ENCODE results near the gene SHANK2.
"Not testable (repeated sequence)": the region's sequence is repeated elsewhere in the genome, so short reads cannot be mapped to it uniquely, and the experiment has no call there.

SHANK2 gene

DNA sequence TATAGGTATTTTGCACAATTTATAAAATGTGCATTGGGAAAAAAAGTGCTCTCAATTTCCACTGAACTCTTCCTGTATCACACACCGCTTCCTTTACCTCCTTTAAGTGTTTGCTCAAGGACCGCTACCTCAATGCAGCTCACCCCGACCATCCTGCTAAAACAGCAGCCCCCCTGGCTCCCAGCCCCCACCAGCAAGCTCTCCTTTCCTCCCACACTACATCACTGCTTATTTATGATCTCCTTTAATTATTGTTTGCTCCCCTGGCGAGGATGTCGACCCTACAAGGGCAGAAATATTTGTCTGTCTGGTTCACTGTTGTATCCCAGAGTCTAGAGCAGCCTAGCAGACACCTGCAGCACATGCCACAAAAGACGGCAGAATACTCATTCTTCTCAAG, 10.0 kb downstream of the SHANK2 start:
- DNase-seq, result no peak

- DNase-seq, result no peak
Observed at GRCh38 chr11:71241721-71242259, 10.6 kb downstream of the SHANK2 start.

DNA sequence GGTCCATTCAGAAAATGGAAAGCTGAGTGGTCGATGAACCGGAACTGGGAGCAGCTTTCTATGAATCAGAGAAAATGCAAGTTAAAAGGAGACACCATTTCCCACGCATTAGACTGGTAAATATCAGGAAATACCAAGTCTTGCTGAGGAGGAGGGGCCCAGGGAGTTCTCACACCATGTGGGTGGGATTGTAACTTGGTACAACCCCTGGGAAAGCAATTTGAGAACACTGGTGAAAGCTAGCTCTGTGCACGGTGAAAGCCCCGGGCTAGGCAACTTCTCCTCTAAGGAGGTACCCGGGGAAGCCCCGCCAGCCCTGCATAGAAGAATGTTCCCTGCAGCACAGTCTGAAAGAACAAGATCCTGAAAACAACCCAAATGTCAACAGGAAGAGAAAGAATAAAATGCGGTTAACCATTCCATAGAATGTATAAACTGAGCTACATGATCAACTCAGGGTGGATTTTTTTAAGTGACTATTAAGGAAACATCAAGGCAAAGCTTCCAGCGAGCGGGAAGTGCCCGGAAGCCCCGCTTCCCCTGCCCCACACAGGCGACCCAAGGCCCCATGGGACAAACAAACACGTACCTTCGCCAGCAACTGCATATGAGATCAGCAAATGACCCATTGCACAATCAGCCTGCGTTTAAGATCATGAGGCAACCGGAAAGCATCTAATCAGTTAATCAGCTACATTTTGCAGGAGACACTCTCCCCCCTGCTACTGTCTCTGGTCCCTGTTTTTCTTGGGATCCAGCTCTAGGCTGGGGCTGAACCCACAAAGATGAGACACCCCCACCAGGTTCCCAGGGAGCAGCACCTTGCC, 11.3 kb downstream of the SHANK2 start:
- no peak for DNase-seq

GRCh38 chr11:71240061-71240690, 12.2 kb downstream of the SHANK2 start:
- no peak for DNase-seq

DNA sequence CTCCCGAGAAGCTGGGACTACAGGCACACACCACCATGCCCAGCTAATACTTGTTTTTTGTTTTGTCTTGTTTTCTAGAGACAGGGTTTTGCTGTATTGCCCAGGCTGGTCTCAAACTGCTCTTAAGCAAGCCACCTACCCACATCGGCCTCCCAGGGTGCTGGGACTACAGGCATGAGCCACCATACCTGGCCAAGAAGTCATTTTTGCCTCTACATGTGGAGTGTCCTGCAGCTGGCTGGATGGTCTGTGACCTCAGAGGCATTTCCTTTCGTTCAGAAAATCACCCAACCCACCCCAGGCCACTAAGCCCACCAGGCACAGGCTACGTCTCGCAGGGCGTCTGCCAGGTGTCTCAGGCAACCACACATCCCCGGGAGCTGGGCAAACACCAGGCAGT, 12.8 kb downstream of the SHANK2 start:
- DNase-seq, result no peak

GRCh38 chr11:71238941-71239340, 13.4 kb downstream of the SHANK2 start:
- DNase-seq, result no peak

GRCh38 chr11:71238285-71238875, 14.0 kb downstream of the SHANK2 start:
- DNase-seq, result no peak

DNA sequence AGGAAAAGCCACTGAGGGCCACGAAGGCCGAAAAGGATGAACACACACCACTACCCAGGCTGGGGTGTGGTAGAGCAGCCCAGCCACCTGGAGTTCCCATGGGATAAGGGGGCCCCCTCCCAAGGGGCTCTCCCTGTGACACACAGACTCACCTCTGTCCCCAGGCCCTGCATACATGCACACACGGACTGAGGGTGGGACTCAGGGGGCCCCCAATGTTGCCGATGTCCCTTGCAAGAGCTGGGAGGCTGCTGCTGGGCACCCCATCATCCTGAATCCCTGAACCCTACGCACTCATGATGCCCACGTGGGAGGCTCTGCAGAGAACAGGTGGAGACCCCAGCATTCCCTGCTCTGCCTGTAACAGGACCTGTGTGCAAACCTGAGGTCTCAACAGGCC, 14.5 kb downstream of the SHANK2 start:
- DNase-seq, result no peak

- DNase-seq, result no peak
Observed at GRCh38 chr11:71236836-71237475, 15.4 kb downstream of the SHANK2 start.

DNA sequence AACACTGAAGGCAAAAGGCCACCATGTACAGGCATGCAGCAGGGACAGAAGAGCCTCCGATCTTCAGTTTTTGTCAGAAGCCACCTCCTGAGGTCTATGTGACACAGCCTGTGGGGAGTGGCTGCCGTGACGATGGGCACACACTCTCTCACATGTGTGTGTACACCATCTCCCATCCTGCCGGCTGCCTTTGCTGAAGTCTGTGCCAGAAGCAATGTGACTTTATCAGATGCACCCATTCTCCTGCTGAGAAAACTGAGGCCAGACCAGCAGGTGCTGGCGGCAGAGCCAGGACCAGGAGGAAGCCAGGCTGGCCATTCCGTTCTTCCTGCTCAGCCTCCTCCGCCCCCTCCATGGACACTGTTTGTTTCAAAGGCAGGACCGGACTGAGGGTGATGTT, 16.7 kb downstream of the SHANK2 start:
- DNase-seq, result no peak

GRCh38 chr11:71233896-71234852, 18.2 kb downstream of the SHANK2 start:
- DNase-seq, result not testable (repeated sequence)

GRCh38 chr11:71232364-71232763, 20.0 kb downstream of the SHANK2 start:
- no peak for DNase-seq

DNA sequence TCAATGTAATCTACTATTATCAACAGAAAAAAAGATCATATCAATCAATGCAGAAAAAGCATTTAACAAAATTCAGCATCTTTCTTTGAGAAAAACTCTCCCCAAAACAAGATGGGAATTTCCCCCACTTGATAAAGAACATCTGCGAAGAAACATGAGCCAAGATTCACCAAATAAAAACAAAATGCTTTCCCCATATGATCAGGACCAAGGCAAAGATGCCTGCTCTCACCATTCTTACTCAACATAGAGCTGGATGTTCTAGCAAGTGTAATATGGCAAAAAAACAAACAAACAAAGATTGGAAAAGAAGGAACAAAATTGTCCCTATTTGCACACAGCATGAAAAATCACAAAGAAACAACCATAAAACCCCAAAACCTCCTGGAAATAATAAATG, 23.4 kb downstream of the SHANK2 start:
- no peak for DNase-seq

DNA sequence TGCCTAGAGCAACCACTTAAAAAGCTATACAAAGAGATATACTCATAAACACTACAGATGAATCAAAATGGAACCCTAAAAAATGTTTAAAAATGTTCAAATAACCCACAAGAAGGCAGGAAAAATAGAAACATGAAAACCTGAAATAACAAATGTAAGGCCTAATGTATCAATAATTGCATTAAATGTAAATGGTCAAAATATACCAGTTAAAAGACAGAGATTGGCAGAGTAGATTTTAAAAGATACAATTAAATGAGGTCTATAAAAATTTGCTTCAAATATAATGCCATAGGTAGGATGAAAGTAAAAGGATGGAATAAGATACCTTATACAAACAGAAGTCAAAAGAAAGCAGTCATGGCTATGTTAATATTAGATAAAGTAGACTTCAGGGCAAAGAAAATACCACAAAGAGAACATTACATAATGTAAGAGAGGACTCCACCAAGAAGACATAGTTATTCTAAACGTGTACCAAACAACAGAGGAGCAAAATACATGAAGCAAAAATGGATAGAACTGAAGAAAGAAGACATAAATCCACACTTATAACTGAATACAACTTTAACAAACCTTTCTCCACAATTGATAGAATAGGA, 25.2 kb downstream of the SHANK2 start:
- no peak for DNase-seq

- no peak for DNase-seq
Observed at GRCh38 chr11:71223671-71224660, 28.4 kb downstream of the SHANK2 start.

- no peak for DNase-seq
Observed at GRCh38 chr11:71223081-71223405, 29.3 kb downstream of the SHANK2 start.

GRCh38 chr11:71222318-71223080, 29.9 kb downstream of the SHANK2 start:
- DNase-seq, result no peak

DNA sequence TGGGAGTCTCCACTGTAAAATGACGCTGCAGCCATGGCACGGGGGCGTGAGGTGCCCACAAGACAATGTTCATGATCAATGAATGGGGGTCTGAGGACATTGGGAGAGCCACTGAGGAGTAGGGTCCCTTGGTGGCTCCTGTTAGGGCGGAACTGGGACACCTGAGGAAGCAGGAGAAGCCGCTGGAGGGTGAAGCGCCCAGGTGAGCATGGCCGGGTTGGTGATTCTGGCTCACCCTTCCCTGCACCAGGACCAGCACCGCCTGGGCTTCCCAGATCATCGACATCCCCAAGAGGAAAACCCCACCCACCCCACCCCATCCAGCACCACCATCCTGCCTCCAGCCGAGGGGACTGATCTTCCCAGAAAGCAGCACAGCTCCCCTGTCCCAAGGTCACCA, 30.6 kb downstream of the SHANK2 start:
- no peak for DNase-seq

DNA sequence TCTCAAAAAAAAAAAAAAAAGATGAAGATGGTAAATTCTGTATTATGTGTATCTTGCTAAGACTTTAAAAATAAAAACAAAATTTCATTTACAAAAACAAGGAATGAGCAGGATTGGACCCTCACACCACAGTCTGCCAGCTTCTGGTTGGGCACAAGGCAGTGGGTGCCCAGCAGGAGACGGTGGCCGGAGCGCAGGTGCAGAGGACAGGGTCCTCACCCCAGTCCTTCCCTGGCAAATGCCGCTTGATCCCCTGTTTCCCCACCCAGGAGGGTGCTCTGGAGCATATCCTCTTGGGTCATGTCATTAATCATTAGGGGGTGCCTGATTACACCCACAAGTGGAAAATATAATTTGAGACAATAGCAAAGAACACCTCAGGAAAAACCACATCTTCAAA, 31.2 kb downstream of the SHANK2 start:
- DNase-seq, result no peak

All from GDM1 (cell line).